H9 (cell line): Measurements from ENCODE around the gene RNF145. TPM values are rescaled to one million over a fixed set of nuclear protein-coding genes. Genes with fewer than 3 reads are reported as not detected.

Experiments used
- DNase-seq: peaks from one replicate; pipeline ENCODE4 v3.0.0-alpha.2; 2017
- H2AFZ ChIP-seq: one replicate; pipeline ENCODE4 v1.6.1; 2013; ENCODE audit warnings: mild to moderate bottlenecking, low read length, control low read depth, moderate library complexity
- H2AK5ac ChIP-seq: 2 replicates; pipeline ENCODE4 v1.6.1; 2013; ENCODE audit warnings: low read length, control low read depth, mixed read lengths; ENCODE audit not compliant: insufficient read length
- H2BK120ac ChIP-seq: one replicate; pipeline ENCODE4 v1.6.1; 2013; ENCODE audit warnings: low read depth, mild to moderate bottlenecking, low read length, control low read depth, inconsistent platforms; ENCODE audit not compliant: poor library complexity, severe bottlenecking
- H2BK12ac ChIP-seq: 2 replicates; pipeline ENCODE4 v1.6.1; 2013; ENCODE audit warnings: low read length, control low read depth, mixed read lengths, low read depth; ENCODE audit not compliant: insufficient read length
- H2BK15ac ChIP-seq: 2 replicates; pipeline ENCODE4 v1.6.1; 2013; ENCODE audit warnings: low read depth, low read length, control low read depth
- H2BK20ac ChIP-seq: one replicate; pipeline ENCODE4 v1.6.1; 2013; ENCODE audit warnings: low read depth, mild to moderate bottlenecking, low read length, control low read depth, inconsistent platforms; ENCODE audit not compliant: poor library complexity, severe bottlenecking
- H2BK5ac ChIP-seq: 2 replicates; pipeline ENCODE4 v1.6.1; 2013; ENCODE audit warnings: low read length, control low read depth, mixed read lengths; ENCODE audit not compliant: insufficient read length
- H3K14ac ChIP-seq: 2 replicates; pipeline ENCODE4 v1.6.1; 2013; ENCODE audit warnings: low read length, control low read depth; ENCODE audit not compliant: insufficient read depth
- H3K18ac ChIP-seq: 2 replicates; pipeline ENCODE4 v1.6.1; 2013; ENCODE audit warnings: low read depth, mild to moderate bottlenecking, mixed read lengths, low read length, control low read depth; ENCODE audit not compliant: insufficient read length
- H3K23ac ChIP-seq: 2 replicates; pipeline ENCODE4 v1.6.1; 2013; ENCODE audit warnings: low read length, control low read depth, mixed read lengths, low read depth; ENCODE audit not compliant: insufficient read length
- H3K23me2 ChIP-seq: 2 replicates; pipeline ENCODE4 v1.6.1; 2013; ENCODE audit warnings: low read depth, mild to moderate bottlenecking, mixed read lengths, low read length, control low read depth; ENCODE audit not compliant: insufficient read length, poor library complexity, severe bottlenecking
- H3K27ac ChIP-seq: 2 replicates; pipeline ENCODE4 v1.5.1; 2013; ENCODE audit warnings: low read length, control low read depth, mixed read lengths, low read depth; ENCODE audit not compliant: insufficient read length
- H3K27me3 ChIP-seq: 2 replicates; pipeline ENCODE4 v1.6.1; 2013; ENCODE audit warnings: low read length, control low read depth, inconsistent platforms; ENCODE audit not compliant: insufficient read depth
- H3K4ac ChIP-seq: 2 replicates; pipeline ENCODE4 v1.6.1; 2013; ENCODE audit warnings: low read depth, mild to moderate bottlenecking, control low read depth, inconsistent platforms, low read length, moderate library complexity
- H3K4me1 ChIP-seq: 2 replicates; pipeline ENCODE4 v1.6.1; 2013; ENCODE audit warnings: low read length, control low read depth, inconsistent platforms; ENCODE audit not compliant: insufficient read depth
- H3K4me2 ChIP-seq: 2 replicates; pipeline ENCODE4 v1.6.1; 2013; ENCODE audit warnings: low read length, control low read depth, mixed read lengths; ENCODE audit not compliant: insufficient read length, insufficient read depth
- H3K56ac ChIP-seq: 2 replicates; pipeline ENCODE4 v1.6.1; 2013; ENCODE audit warnings: low read depth, mild to moderate bottlenecking, mixed read lengths, low read length, control low read depth; ENCODE audit not compliant: insufficient read length
- H3K79me1 ChIP-seq: 2 replicates; pipeline ENCODE4 v1.6.1; 2013; ENCODE audit warnings: low read depth, mild to moderate bottlenecking, moderate library complexity, low read length, control low read depth, inconsistent platforms; ENCODE audit not compliant: insufficient read depth, poor library complexity, severe bottlenecking
- H3K79me2 ChIP-seq: 2 replicates; pipeline ENCODE4 v1.6.1; 2013; ENCODE audit warnings: low read length, control low read depth, inconsistent platforms; ENCODE audit not compliant: insufficient read depth
- H3K9ac ChIP-seq: 2 replicates; pipeline ENCODE4 v1.6.1; 2013; ENCODE audit warnings: low read length, control low read depth, mixed read lengths; ENCODE audit not compliant: insufficient read length; ENCODE audit errors: extremely low read depth
- H3K9me3 ChIP-seq: one replicate; pipeline ENCODE4 v1.6.1; 2013; ENCODE audit warnings: low read depth, low read length, inconsistent platforms; ENCODE audit not compliant: control insufficient read depth
- H3T11ph ChIP-seq: one replicate; pipeline ENCODE4 v1.6.1; 2013; ENCODE audit warnings: mild to moderate bottlenecking, low read length, control low read depth, inconsistent platforms
- H4K20me1 ChIP-seq: one replicate; pipeline ENCODE4 v1.6.1; 2013; ENCODE audit not compliant: control insufficient read depth, insufficient read length, insufficient read depth
- H4K5ac ChIP-seq: 2 replicates; pipeline ENCODE4 v1.6.1; 2013; ENCODE audit warnings: low read depth, mild to moderate bottlenecking, mixed read lengths, low read length, control low read depth; ENCODE audit not compliant: insufficient read length
- H4K8ac ChIP-seq: replicated peaks from 2 replicates; pipeline ENCODE4 v1.6.1; 2013; ENCODE audit warnings: low read length, control low read depth, mixed read lengths, low read depth; ENCODE audit not compliant: insufficient read length
- H4K91ac ChIP-seq: 2 replicates; pipeline ENCODE4 v1.6.1; 2013; ENCODE audit warnings: low read depth, mild to moderate bottlenecking, moderate library complexity, mixed read lengths, low read length, control low read depth; ENCODE audit not compliant: insufficient read length
- H3K27ac Mint-ChIP-seq, 3 experiments: 2 replicates in 2 of 3; 3 replicates in 1 of 3; pipeline ENCODE4 v1.8.0; 2020 to 2021; ENCODE audit warnings: mixed read lengths in 3 of 3, mild to moderate bottlenecking in 1 of 3, moderate library complexity in 1 of 3
- H3K27me3 Mint-ChIP-seq: 2 replicates; pipeline ENCODE4 v1.8.0; 2021; ENCODE audit warnings: low read depth, mild to moderate bottlenecking, moderate library complexity, mixed read lengths
- H3K36me3 Mint-ChIP-seq, 3 experiments: 2 replicates in 2 of 3; 3 replicates in 1 of 3; pipeline ENCODE4 v1.8.0; 2020 to 2021; ENCODE audit warnings: low read depth in 3 of 3, mixed read lengths in 3 of 3; ENCODE audit not compliant: insufficient read depth in 1 of 3
- H3K4me1 Mint-ChIP-seq, 2 experiments: 2 replicates each; pipeline ENCODE4 v1.8.0; 2020; ENCODE audit warnings: mixed read lengths in 2 of 2
- H3K4me3 Mint-ChIP-seq, 2 experiments: 2 replicates in 1 of 2; 3 replicates in 1 of 2; pipeline ENCODE4 v1.8.0; 2020 to 2021; ENCODE audit warnings: mild to moderate bottlenecking in 2 of 2, mixed read lengths in 2 of 2, moderate library complexity in 1 of 2
- H3K9me3 Mint-ChIP-seq, 2 experiments: 2 replicates in 1 of 2; 3 replicates in 1 of 2; pipeline ENCODE4 v1.8.0; 2020; ENCODE audit warnings: mild to moderate bottlenecking in 2 of 2, mixed read lengths in 2 of 2, moderate library complexity in 1 of 2
- WGBS: extraction: QIAGEN DNeasy Blood & Tissue Kit; methylation state at CpG from one replicate; pipeline ENCODE4 v1.1.7; 2013; ENCODE audit warnings: missing lambda C conversion rate, low lambda C conversion rate, mixed read lengths; ENCODE audit not compliant: insufficient read length; ENCODE audit errors: extremely low coverage; 5-methylcytosine and 5-hydroxymethylcytosine counted together
- total RNA-seq: library from RNA; stranded (reverse); gene quantifications from 2 replicates; pipeline ENCODE4 v1.2.1, GENCODE V29; 2021
- TF ChIP-seq, protein P1 (sequence below): fragments of 200-600 bp; sonication (generic); conservative IDR thresholded peaks from 3 replicates; pipeline ENCODE4 v1.8.0; 2021; ENCODE audit warnings: antibody characterized with exemption, mild to moderate bottlenecking

Gene RNF145
- total RNA-seq, 1 experiment from 2014 or later, result 59.1 TPM

DNA sequence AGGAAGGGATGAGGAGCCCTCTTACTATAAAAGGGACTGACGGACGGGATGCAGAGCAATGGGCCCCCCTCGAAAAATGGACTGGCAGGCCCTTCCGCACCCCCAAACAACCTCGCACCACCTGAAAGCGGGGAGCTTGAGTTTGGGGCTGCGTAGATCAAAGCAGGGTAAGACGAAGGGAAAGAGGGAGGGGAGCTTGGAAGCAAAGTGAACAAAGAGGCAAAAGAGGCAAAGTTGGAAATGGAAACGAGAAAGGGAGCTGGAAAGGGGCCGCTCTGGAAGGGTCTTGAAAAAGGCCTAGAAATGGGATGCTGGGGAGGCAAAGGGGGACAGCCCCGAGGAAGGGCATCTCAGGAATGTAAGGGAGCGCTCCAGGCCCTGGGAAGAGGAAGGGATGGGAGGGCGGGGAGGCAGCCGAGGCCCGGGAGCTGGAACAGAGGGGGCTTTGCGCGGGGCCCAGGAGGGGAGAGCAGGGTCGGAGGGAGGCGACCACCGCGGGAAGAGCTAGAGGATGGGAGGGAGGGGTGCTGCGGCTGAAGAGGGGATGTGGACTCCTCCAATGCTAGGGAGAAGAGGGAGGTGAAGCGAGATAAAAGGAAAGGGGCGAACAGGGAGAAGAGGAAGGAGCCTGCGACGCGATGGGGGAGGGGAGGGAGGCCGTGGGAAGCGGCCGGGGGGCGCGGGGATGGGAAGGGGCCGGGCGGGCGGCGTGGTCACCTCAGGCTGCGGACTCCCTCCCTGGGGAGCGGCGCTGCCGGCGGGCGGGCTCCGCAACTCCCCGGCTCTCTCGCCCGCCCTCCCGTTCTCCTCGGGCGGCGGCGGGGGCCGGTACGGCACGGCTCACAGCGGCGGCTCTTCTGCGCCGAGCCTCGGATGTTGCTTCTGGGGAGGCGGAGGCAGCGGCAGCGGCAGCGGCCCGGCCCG lies 577 bp downstream of the RNF145 start:
- Histone ChIP-seq H3K27me3 (peaks cover 4% of the 10 kb centered on the region; the same call in 1 of the 2 replicates), H4K91ac (no peak overlapping the region), H3K79me1 (peaks cover 4% of the 10 kb centered on the region), H3K79me2 (peaks cover 9% of the 10 kb centered on the region; the same call in 1 of the 2 replicates), H4K20me1 (no peaks in the 10 kb centered on the region), H3K18ac (peak overlapping the region; percentile 79), H3K27ac (no peak overlapping the region), H2BK5ac (no peak overlapping the region), H3T11ph (no peak overlapping the region), H2AFZ (no peak overlapping the region), H3K23ac (no peak overlapping the region), H2BK12ac (no peak overlapping the region), H3K14ac (peak overlapping the region; percentile 95), H3K9ac (peak overlapping the region; percentile 74), H2BK20ac (no peak overlapping the region), H2BK15ac (no peak overlapping the region), H4K8ac (no peak overlapping the region), H3K4me1 (peaks cover 7% of the 10 kb centered on the region; the same call in 1 of the 2 replicates), H4K5ac (no peak overlapping the region), H3K4ac (no peak overlapping the region; the same call in 1 of the 2 replicates), H3K9me3 (no peaks in the 10 kb centered on the region), H3K56ac (no peak overlapping the region), H3K4me2 (peak overlapping the region; percentile 92), H2BK120ac (no peak overlapping the region), H3K23me2 (peaks cover 16% of the 10 kb centered on the region), H2AK5ac (no peak overlapping the region)
- Mint-ChIP-seq H3K4me1 (peaks cover 35 to 42% of the 10 kb centered on the region in 2 experiments), H3K4me3 (peak overlapping the region; percentile 94 to 97), H3K36me3 (peaks cover 0 to 2% (median 0%) of the 10 kb centered on the region in 3 experiments; a peak in 1 of 7 replicates), H3K27ac (peak overlapping the region; percentile 88 to 96 (median 92); a peak in 6 of 7 replicates), H3K27me3 (peaks cover 16% of the 10 kb centered on the region), H3K9me3 (0 out of 5 replicates have a peak, but pooled peaks cover 0 to 2% of the 10 kb centered on the region in 2 experiments)
- TF ChIP-seq, protein P1, sequence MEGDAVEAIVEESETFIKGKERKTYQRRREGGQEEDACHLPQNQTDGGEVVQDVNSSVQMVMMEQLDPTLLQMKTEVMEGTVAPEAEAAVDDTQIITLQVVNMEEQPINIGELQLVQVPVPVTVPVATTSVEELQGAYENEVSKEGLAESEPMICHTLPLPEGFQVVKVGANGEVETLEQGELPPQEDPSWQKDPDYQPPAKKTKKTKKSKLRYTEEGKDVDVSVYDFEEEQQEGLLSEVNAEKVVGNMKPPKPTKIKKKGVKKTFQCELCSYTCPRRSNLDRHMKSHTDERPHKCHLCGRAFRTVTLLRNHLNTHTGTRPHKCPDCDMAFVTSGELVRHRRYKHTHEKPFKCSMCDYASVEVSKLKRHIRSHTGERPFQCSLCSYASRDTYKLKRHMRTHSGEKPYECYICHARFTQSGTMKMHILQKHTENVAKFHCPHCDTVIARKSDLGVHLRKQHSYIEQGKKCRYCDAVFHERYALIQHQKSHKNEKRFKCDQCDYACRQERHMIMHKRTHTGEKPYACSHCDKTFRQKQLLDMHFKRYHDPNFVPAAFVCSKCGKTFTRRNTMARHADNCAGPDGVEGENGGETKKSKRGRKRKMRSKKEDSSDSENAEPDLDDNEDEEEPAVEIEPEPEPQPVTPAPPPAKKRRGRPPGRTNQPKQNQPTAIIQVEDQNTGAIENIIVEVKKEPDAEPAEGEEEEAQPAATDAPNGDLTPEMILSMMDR, result no peak
- WGBS, result no CpG with 5 or more reads among the region's 65 CpGs
- DNase-seq, result peak; percentile 58
